ENCODE data around the gene PPP1R1B. TPM values are rescaled to one million over a fixed set of nuclear protein-coding genes. Genes with fewer than 3 reads are reported as not detected.

The PPP1R1B gene
- total RNA-seq, 2 experiments from 2014 or later: not detected

DNA sequence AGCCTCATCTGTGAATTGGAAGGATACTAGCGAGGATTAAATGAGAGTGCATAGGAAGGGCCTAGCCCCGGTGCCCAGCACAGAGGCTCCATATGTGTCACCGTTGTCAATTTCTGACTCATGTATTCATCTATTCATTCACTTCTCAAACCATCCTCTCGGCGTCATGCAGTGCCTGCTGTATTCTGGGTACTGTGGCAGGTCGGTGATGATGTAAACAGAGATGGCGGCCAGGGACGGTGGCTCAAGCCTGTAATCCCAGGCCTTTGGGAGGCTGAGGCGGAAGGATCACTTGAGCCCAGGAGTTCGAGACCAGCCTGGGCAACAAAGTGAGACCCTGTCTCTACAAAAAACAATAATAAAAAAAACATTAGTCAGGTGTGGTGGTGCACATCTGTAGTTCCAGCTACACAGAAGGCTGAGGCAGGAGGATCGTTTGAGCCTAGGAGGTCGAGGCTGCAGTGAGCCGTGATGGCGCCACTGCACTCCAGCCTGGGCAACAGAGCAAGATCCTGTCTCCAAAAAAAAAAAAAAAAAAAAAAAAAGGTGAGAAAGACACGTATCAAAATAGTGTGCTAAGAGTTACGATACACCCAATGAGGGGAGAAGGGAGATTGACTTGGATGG lies 4.3 kb upstream of the PPP1R1B start:
- TF ChIP-seq, protein P1, sequence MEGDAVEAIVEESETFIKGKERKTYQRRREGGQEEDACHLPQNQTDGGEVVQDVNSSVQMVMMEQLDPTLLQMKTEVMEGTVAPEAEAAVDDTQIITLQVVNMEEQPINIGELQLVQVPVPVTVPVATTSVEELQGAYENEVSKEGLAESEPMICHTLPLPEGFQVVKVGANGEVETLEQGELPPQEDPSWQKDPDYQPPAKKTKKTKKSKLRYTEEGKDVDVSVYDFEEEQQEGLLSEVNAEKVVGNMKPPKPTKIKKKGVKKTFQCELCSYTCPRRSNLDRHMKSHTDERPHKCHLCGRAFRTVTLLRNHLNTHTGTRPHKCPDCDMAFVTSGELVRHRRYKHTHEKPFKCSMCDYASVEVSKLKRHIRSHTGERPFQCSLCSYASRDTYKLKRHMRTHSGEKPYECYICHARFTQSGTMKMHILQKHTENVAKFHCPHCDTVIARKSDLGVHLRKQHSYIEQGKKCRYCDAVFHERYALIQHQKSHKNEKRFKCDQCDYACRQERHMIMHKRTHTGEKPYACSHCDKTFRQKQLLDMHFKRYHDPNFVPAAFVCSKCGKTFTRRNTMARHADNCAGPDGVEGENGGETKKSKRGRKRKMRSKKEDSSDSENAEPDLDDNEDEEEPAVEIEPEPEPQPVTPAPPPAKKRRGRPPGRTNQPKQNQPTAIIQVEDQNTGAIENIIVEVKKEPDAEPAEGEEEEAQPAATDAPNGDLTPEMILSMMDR (IDR thresholded peaks at IDR 0.05): no peak
- ChIA-PET CTCF (interaction anchor here (0.6 to 10.5 kb wide), 54 partner anchors 9 to 576 kb away, joined by 3 to 224 read pairs (median 5); partner anchors contain the start of genes CDK12, ERBB2, MED1 and MIEN1), POLR2A (interaction anchor here (1.0 to 2.2 kb wide), 8 partner anchors 9 to 134 kb away, joined by 3 to 12 read pairs (median 5); no protein-coding TSS in a partner anchor)
- peak; percentile 77 for DNase-seq
- Mint-ChIP-seq H3K9me3 (no peaks in the 10 kb centered on the region), H3K36me3 (ENCODE audit: low read depth) (no peaks in the 10 kb centered on the region), H3K4me3 (peak overlapping the region; percentile 65), H3K27ac (peak overlapping the region; percentile 78), H3K4me1 (ENCODE audit: low read depth) (peaks cover 20% of the 10 kb centered on the region), H3K27me3 (peaks cover 16% of the 10 kb centered on the region)
- intact Hi-C loops (cut with micrococcal nuclease): loop anchor here (5.0 to 10.0 kb wide), 3 partner anchors 75 to 362 kb away; partner anchors contain the start of gene PSMD3
- peak; percentile 76 for ATAC-seq

DNA sequence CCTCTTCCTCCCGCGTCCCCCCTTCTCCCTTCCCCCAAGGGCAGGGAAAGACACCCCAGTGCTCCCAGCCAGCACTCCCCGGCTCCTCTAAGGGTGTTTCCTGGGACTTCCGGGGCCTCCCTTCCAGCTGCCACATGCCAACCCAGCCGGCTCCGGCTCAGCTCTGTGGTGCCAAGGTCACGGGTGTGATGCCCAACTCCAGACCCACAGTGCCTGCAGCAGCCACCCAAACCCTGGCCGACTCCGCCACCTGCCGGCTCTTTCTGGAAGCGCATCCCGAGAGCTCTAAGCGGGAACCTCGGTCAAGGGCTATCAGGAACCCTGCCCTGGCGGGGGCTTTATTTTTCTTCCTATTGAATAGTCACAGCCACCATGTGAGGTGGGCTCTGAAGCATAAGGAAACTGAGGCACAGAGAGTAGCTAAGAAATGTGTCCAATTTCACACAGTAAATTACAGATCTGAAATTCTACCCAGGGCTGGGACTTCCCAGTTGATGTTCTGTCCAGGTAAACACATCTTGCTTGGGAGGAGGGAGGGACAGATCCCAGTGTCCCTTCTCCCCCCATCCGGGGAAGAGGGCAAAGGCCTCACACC lies 3.3 kb upstream of the PPP1R1B start:
- ChIA-PET POLR2A (interaction anchor here (0.5 to 1.9 kb wide), 6 partner anchors 11 to 133 kb away, joined by 3 to 5 read pairs (median 4); no protein-coding TSS in a partner anchor), CTCF (interaction anchor here (0.6 to 10.5 kb wide), 49 partner anchors 10 to 576 kb away, joined by 3 to 224 read pairs (median 4); partner anchors contain the start of genes MIEN1, PNMT, PSMD3 and STARD3)
- intact Hi-C loops (cut with micrococcal nuclease): loop anchor here (5.0 to 10.0 kb wide), 3 partner anchors 76 to 361 kb away; partner anchors contain the start of gene PSMD3
- DNase-seq (peak; percentile 92), ATAC-seq (peak; percentile 65)
- Mint-ChIP-seq H3K4me3 (no peak overlapping the region), H3K27me3 (peaks cover 22% of the 10 kb centered on the region), H3K4me1 (ENCODE audit: low read depth) (peaks cover 20% of the 10 kb centered on the region), H3K27ac (peak overlapping the region; percentile 66), H3K36me3 (ENCODE audit: low read depth) (no peaks in the 10 kb centered on the region), H3K9me3 (no peaks in the 10 kb centered on the region)
- TF ChIP-seq, protein P1 (IDR thresholded peaks at IDR 0.05): peak; percentile 85

DNA sequence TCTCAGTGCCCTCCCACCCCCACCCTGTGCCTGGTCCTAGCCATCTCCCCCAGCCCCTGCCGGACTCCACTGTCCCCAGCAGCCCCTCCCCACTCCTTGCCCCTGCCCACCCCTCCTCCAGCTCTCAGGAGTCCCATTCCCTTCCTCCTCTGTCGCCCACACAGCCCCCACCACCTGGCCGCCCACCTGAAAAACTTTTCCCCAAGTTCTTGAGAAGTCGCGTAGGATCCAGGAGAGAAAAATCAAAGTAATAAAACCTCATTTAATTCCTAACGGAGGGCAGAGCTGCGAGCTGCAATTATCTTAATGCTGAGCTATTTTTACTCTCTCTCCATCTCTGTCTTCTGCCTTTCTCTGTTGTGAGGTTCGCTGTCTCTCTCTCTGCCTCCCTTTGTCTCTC lies 2.4 kb upstream of the PPP1R1B start:
- ChIA-PET POLR2A (interaction anchor here (1.4 kb wide), 1 partner anchor 13 kb away, joined by 3 read pairs; no protein-coding TSS in a partner anchor), CTCF (interaction anchor here (0.7 to 10.5 kb wide), 17 partner anchors 10 to 356 kb away, joined by 3 to 224 read pairs (median 26); partner anchors contain the start of genes PNMT, PSMD3, STARD3 and TCAP)
- peaks cover 25% of the 10 kb centered on the region for H3K27me3 Mint-ChIP-seq
- H3K4me1 Mint-ChIP-seq (ENCODE audit: low read depth): peaks cover 20% of the 10 kb centered on the region
- TF ChIP-seq, protein P1 (IDR thresholded peaks at IDR 0.05): no peak
- no peak overlapping the region for H3K4me3 Mint-ChIP-seq
- H3K9me3 Mint-ChIP-seq: no peaks in the 10 kb centered on the region
- ATAC-seq: no peak
- DNase-seq: no peak
- H3K27ac Mint-ChIP-seq: no peak overlapping the region
- intact Hi-C loops (cut with micrococcal nuclease): loop anchor here (5.0 to 10.0 kb wide), 3 partner anchors 77 to 360 kb away; partner anchors contain the start of gene PSMD3
- no peaks in the 10 kb centered on the region for H3K36me3 Mint-ChIP-seq (ENCODE audit: low read depth)

DNA sequence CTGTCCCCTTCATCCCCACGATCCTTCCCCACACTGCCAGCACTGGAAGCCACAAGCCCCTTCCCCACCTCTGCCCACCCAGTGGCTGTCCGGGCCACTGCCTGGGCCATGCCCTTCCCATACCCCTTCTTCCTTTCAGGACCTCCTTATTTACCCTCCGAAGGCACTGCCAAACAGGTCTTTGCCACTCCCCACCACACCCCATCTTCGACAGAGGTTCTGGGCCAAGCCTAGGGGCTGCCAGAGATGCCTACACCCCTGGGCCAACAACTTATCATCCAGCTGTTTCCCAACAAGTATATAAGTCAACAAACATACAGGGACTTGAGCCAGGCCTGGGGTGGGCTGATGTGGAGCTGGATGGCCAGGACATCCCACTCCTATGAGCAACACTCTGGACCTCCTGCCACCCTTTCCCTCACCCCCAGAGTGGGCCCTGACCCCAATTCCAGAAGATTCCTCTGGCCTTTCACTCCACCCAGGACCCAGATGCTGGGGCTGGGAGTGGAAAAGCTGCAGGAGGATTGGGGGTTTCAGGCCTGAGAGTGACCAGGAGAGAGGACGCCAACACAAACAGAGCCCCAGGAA lies 1.5 kb upstream of the PPP1R1B start:
- H3K4me1 Mint-ChIP-seq (ENCODE audit: low read depth): peaks cover 20% of the 10 kb centered on the region
- no peak overlapping the region for H3K27ac Mint-ChIP-seq
- POLR2A ChIA-PET: interaction anchor here (0.6 kb wide), 1 partner anchor 67 kb away, joined by 3 read pairs; no protein-coding TSS in a partner anchor
- TF ChIP-seq, protein P1 (IDR thresholded peaks at IDR 0.05): no peak
- no peaks in the 10 kb centered on the region for H3K9me3 Mint-ChIP-seq
- H3K36me3 Mint-ChIP-seq (ENCODE audit: low read depth): no peaks in the 10 kb centered on the region
- ATAC-seq (no peak), DNase-seq (no peak)
- intact Hi-C loops (cut with micrococcal nuclease): loop anchor here (10.0 kb wide), 1 partner anchor 360 kb away; the partner anchor contains the start of gene PSMD3
- CTCF ChIA-PET: interaction anchor here (1.0 to 10.5 kb wide), 11 partner anchors 9 to 129 kb away, joined by 3 to 224 read pairs (median 75); partner anchors contain the start of genes PNMT, STARD3 and TCAP
- no peak overlapping the region for H3K4me3 Mint-ChIP-seq
- peaks cover 25% of the 10 kb centered on the region for H3K27me3 Mint-ChIP-seq

Data from activated CD8-positive, alpha-beta T cell treated with anti-CD3 and anti-CD28 coated beads for 36 hours (primary cell).